Measurements from ENCODE around the gene TRIM47. TPM values are rescaled to one million over a fixed set of nuclear protein-coding genes. Genes with fewer than 3 reads are reported as not detected.
"Not testable (repeated sequence)": the region's sequence is repeated elsewhere in the genome, so short reads cannot be mapped to it uniquely, and the experiment has no call there.

TRIM47 gene
- total RNA-seq, 4 donors from 2014 or later, result 33.2 to 62.5 (median 41.5) TPM

DNA sequence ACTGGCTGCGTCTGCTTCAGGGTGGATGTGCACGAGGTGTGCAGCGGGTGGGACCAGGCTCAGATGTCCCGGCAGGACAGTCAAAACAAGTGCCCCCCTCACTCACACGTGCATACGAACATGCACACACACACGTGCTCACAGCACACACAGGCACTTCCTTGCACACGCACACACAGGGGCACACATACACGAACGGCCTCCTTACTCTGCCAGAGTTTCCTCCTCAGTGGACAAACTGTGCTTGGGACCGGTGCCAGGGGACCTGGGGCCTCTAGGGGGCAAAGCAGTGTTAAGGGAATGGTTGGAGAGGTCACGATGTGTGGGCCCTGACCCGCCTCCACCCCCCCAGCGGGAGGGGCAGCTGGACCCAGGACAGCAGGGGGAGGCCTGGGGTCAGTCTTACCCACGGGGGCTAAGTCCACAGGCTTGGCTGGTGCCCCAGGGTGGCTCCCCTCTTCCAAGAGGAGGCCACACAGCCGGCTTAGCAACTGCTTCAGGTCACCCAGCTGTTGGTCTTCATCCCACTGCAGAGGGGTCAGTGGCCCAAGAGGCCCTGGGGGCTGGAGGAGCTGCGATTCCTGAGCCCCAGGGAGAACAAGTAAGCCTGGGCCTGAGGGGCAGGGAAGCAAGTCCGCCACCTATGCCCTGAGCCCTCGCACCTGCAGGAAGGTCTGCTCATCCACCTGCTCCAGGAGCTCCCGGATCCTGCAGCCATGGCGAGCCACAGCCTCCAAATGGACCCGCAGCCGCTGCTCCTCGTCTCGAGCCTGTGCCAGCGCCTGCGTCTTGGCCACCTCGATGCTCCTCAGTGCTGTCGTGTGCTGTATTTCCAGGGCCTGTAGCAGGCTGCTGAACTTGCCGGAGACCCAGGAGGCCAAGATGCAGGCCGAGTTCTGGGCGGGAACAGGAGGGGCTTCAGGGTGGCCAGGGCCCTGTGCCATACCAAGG, 13.5 kb upstream of the TRIM47 start:
- intact Hi-C loops (cut with DNase I; ENCODE audit: low total_unique reads), result no loop called here
- DNase-seq (ENCODE audit: low spot score in 2 of 2), result no peak
- no peak overlapping the region for H3K4me3 ChIP-seq (ENCODE audit: low read depth, poor library complexity, severe bottlenecking)
- TF ChIP-seq CTCF (IDR thresholded peaks at IDR 0.05), result no peak
- WGBS, 2 donors, result 87 to 90% methylated on average over 29 to 32 of the region's 32 CpGs

DNA sequence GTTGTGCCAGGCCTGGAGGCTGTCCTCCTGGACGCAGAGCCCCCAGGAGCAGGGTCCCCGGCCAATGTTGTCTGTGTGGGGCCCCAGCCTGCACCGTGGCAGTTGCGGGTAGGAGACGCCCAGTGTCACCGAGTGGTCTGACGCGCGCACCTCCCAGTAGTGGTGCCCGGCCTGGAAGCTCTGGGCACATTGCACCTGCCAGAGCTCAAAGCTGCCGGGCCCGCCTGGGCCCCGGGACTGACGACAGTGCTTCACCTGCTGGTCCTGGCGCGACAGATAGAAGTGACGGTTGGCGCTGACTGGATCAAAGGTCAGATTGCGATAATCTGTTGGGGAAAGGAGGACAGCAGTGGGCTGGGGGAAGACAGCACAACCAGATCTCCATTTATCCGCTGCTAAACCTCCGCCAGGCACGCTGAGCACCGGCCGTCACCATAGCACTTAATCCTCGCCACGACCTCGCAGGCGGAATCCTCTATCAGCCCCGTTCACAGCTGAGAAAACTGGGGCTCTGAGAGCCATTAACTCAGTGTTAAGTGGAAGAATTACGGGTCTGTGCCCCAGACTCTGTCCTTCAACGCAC, 12.7 kb upstream of the TRIM47 start:
- WGBS, 2 donors, result 93 to 94% methylated on average over 31 of the region's 31 CpGs
- no peak overlapping the region for H3K4me3 ChIP-seq (ENCODE audit: low read depth, poor library complexity, severe bottlenecking)
- TF ChIP-seq POLR2A (IDR thresholded peaks at IDR 0.05) (no peak), CTCF (IDR thresholded peaks at IDR 0.05) (no peak)
- intact Hi-C loops (cut with DNase I; ENCODE audit: low total_unique reads), result no loop called here
- no peak for DNase-seq (ENCODE audit: low spot score in 2 of 2)

DNA sequence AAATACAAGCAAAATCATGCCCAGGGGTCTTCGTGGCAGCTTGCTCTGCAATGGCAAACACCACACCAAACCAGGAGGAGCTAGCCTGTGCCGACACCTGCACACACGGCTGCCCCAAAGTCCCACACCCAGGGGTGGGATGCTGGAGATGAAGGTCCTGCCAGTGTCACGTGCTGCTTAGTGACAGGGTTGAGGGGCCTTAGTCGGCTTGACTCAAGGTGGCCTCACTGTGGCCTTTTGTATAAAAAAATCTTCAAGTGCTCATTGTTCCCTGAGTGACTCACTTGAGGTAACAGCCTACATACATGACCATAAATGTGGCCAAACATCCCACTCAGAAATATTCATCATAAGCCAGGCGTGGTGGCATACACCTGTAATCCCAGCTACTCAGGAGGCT, 11.1 kb upstream of the TRIM47 start:
- H3K4me3 ChIP-seq (ENCODE audit: low read depth, poor library complexity, severe bottlenecking), result no peak overlapping the region
- intact Hi-C loops (cut with DNase I; ENCODE audit: low total_unique reads), result no loop called here
- TF ChIP-seq CTCF (IDR thresholded peaks at IDR 0.05) (no peak), POLR2A (IDR thresholded peaks at IDR 0.05) (no peak)
- DNase-seq (ENCODE audit: low spot score in 2 of 2), result no peak
- 69 to 77% methylated on average over 6 of the region's 6 CpGs for WGBS, 2 donors

GRCh38 chr17:75888484-75888883, 10.1 kb upstream of the TRIM47 start:
- 83 to 87% methylated on average over 6 of the region's 6 CpGs for WGBS, 2 donors
- intact Hi-C loops (cut with DNase I; ENCODE audit: low total_unique reads), result no loop called here
- DNase-seq (ENCODE audit: low spot score in 2 of 2), result no peak
- no peak overlapping the region for H3K4me3 ChIP-seq (ENCODE audit: low read depth, poor library complexity, severe bottlenecking)
- TF ChIP-seq CTCF (IDR thresholded peaks at IDR 0.05) (no peak), POLR2A (IDR thresholded peaks at IDR 0.05) (no peak)

- intact Hi-C loops (cut with DNase I; ENCODE audit: low total_unique reads); H3K4me3 ChIP-seq (ENCODE audit: low read depth, poor library complexity, severe bottlenecking); DNase-seq (ENCODE audit: low spot score in 2 of 2): not testable (repeated sequence)
- 90 to 91% methylated on average over 9 of the region's 9 CpGs for WGBS, 2 donors
Observed at GRCh38 chr17:75885860-75886259, 7.5 kb upstream of the TRIM47 start.

- TF ChIP-seq POLR2A (IDR thresholded peaks at IDR 0.05) (no peak), CTCF (IDR thresholded peaks at IDR 0.05) (no peak)
- 80 to 84% methylated on average over 8 of the region's 8 CpGs for WGBS, 2 donors
- intact Hi-C loops (cut with DNase I; ENCODE audit: low total_unique reads), result no loop called here
- no peak overlapping the region for H3K4me3 ChIP-seq (ENCODE audit: low read depth, poor library complexity, severe bottlenecking)
- no peak for DNase-seq (ENCODE audit: low spot score in 2 of 2)
Observed at GRCh38 chr17:75885431-75885830, 7.0 kb upstream of the TRIM47 start.

All from lower leg skin (tissue), 4 donors.